H9 (cell line): ENCODE measurements around the gene ABCB8. TPM values are rescaled to one million over a fixed set of nuclear protein-coding genes. Genes with fewer than 3 reads are reported as not detected.

Experiments used
- DNase-seq: peaks from one replicate; pipeline ENCODE4 v3.0.0-alpha.2; 2017
- H2AFZ ChIP-seq: one replicate; pipeline ENCODE4 v1.6.1; 2013; ENCODE audit warnings: mild to moderate bottlenecking, low read length, control low read depth, moderate library complexity
- H2AK5ac ChIP-seq: 2 replicates; pipeline ENCODE4 v1.6.1; 2013; ENCODE audit warnings: low read length, control low read depth, mixed read lengths; ENCODE audit not compliant: insufficient read length
- H2BK120ac ChIP-seq: one replicate; pipeline ENCODE4 v1.6.1; 2013; ENCODE audit warnings: low read depth, mild to moderate bottlenecking, low read length, control low read depth, inconsistent platforms; ENCODE audit not compliant: poor library complexity, severe bottlenecking
- H2BK12ac ChIP-seq: 2 replicates; pipeline ENCODE4 v1.6.1; 2013; ENCODE audit warnings: low read length, control low read depth, mixed read lengths, low read depth; ENCODE audit not compliant: insufficient read length
- H2BK15ac ChIP-seq: 2 replicates; pipeline ENCODE4 v1.6.1; 2013; ENCODE audit warnings: low read depth, low read length, control low read depth
- H2BK20ac ChIP-seq: one replicate; pipeline ENCODE4 v1.6.1; 2013; ENCODE audit warnings: low read depth, mild to moderate bottlenecking, low read length, control low read depth, inconsistent platforms; ENCODE audit not compliant: poor library complexity, severe bottlenecking
- H2BK5ac ChIP-seq: 2 replicates; pipeline ENCODE4 v1.6.1; 2013; ENCODE audit warnings: low read length, control low read depth, mixed read lengths; ENCODE audit not compliant: insufficient read length
- H3K14ac ChIP-seq: 2 replicates; pipeline ENCODE4 v1.6.1; 2013; ENCODE audit warnings: low read length, control low read depth; ENCODE audit not compliant: insufficient read depth
- H3K18ac ChIP-seq: 2 replicates; pipeline ENCODE4 v1.6.1; 2013; ENCODE audit warnings: low read depth, mild to moderate bottlenecking, mixed read lengths, low read length, control low read depth; ENCODE audit not compliant: insufficient read length
- H3K23ac ChIP-seq: 2 replicates; pipeline ENCODE4 v1.6.1; 2013; ENCODE audit warnings: low read length, control low read depth, mixed read lengths, low read depth; ENCODE audit not compliant: insufficient read length
- H3K23me2 ChIP-seq: 2 replicates; pipeline ENCODE4 v1.6.1; 2013; ENCODE audit warnings: low read depth, mild to moderate bottlenecking, mixed read lengths, low read length, control low read depth; ENCODE audit not compliant: insufficient read length, poor library complexity, severe bottlenecking
- H3K27ac ChIP-seq: 2 replicates; pipeline ENCODE4 v1.5.1; 2013; ENCODE audit warnings: low read length, control low read depth, mixed read lengths, low read depth; ENCODE audit not compliant: insufficient read length
- H3K27me3 ChIP-seq: 2 replicates; pipeline ENCODE4 v1.6.1; 2013; ENCODE audit warnings: low read length, control low read depth, inconsistent platforms; ENCODE audit not compliant: insufficient read depth
- H3K4ac ChIP-seq: 2 replicates; pipeline ENCODE4 v1.6.1; 2013; ENCODE audit warnings: low read depth, mild to moderate bottlenecking, control low read depth, inconsistent platforms, low read length, moderate library complexity
- H3K4me1 ChIP-seq: 2 replicates; pipeline ENCODE4 v1.6.1; 2013; ENCODE audit warnings: low read length, control low read depth, inconsistent platforms; ENCODE audit not compliant: insufficient read depth
- H3K4me2 ChIP-seq: 2 replicates; pipeline ENCODE4 v1.6.1; 2013; ENCODE audit warnings: low read length, control low read depth, mixed read lengths; ENCODE audit not compliant: insufficient read length, insufficient read depth
- H3K56ac ChIP-seq: 2 replicates; pipeline ENCODE4 v1.6.1; 2013; ENCODE audit warnings: low read depth, mild to moderate bottlenecking, mixed read lengths, low read length, control low read depth; ENCODE audit not compliant: insufficient read length
- H3K79me1 ChIP-seq: 2 replicates; pipeline ENCODE4 v1.6.1; 2013; ENCODE audit warnings: low read depth, mild to moderate bottlenecking, moderate library complexity, low read length, control low read depth, inconsistent platforms; ENCODE audit not compliant: insufficient read depth, poor library complexity, severe bottlenecking
- H3K79me2 ChIP-seq: 2 replicates; pipeline ENCODE4 v1.6.1; 2013; ENCODE audit warnings: low read length, control low read depth, inconsistent platforms; ENCODE audit not compliant: insufficient read depth
- H3K9ac ChIP-seq: 2 replicates; pipeline ENCODE4 v1.6.1; 2013; ENCODE audit warnings: low read length, control low read depth, mixed read lengths; ENCODE audit not compliant: insufficient read length; ENCODE audit errors: extremely low read depth
- H3K9me3 ChIP-seq: one replicate; pipeline ENCODE4 v1.6.1; 2013; ENCODE audit warnings: low read depth, low read length, inconsistent platforms; ENCODE audit not compliant: control insufficient read depth
- H3T11ph ChIP-seq: one replicate; pipeline ENCODE4 v1.6.1; 2013; ENCODE audit warnings: mild to moderate bottlenecking, low read length, control low read depth, inconsistent platforms
- H4K20me1 ChIP-seq: one replicate; pipeline ENCODE4 v1.6.1; 2013; ENCODE audit not compliant: control insufficient read depth, insufficient read length, insufficient read depth
- H4K5ac ChIP-seq: 2 replicates; pipeline ENCODE4 v1.6.1; 2013; ENCODE audit warnings: low read depth, mild to moderate bottlenecking, mixed read lengths, low read length, control low read depth; ENCODE audit not compliant: insufficient read length
- H4K8ac ChIP-seq: replicated peaks from 2 replicates; pipeline ENCODE4 v1.6.1; 2013; ENCODE audit warnings: low read length, control low read depth, mixed read lengths, low read depth; ENCODE audit not compliant: insufficient read length
- H4K91ac ChIP-seq: 2 replicates; pipeline ENCODE4 v1.6.1; 2013; ENCODE audit warnings: low read depth, mild to moderate bottlenecking, moderate library complexity, mixed read lengths, low read length, control low read depth; ENCODE audit not compliant: insufficient read length
- H3K27ac Mint-ChIP-seq, 3 experiments: 2 replicates in 2 of 3; 3 replicates in 1 of 3; pipeline ENCODE4 v1.8.0; 2020 to 2021; ENCODE audit warnings: mixed read lengths in 3 of 3, mild to moderate bottlenecking in 1 of 3, moderate library complexity in 1 of 3
- H3K27me3 Mint-ChIP-seq: 2 replicates; pipeline ENCODE4 v1.8.0; 2021; ENCODE audit warnings: low read depth, mild to moderate bottlenecking, moderate library complexity, mixed read lengths
- H3K36me3 Mint-ChIP-seq, 3 experiments: 2 replicates in 2 of 3; 3 replicates in 1 of 3; pipeline ENCODE4 v1.8.0; 2020 to 2021; ENCODE audit warnings: low read depth in 3 of 3, mixed read lengths in 3 of 3; ENCODE audit not compliant: insufficient read depth in 1 of 3
- H3K4me1 Mint-ChIP-seq, 2 experiments: 2 replicates each; pipeline ENCODE4 v1.8.0; 2020; ENCODE audit warnings: mixed read lengths in 2 of 2
- H3K4me3 Mint-ChIP-seq, 2 experiments: 2 replicates in 1 of 2; 3 replicates in 1 of 2; pipeline ENCODE4 v1.8.0; 2020 to 2021; ENCODE audit warnings: mild to moderate bottlenecking in 2 of 2, mixed read lengths in 2 of 2, moderate library complexity in 1 of 2
- H3K9me3 Mint-ChIP-seq, 2 experiments: 2 replicates in 1 of 2; 3 replicates in 1 of 2; pipeline ENCODE4 v1.8.0; 2020; ENCODE audit warnings: mild to moderate bottlenecking in 2 of 2, mixed read lengths in 2 of 2, moderate library complexity in 1 of 2
- WGBS: extraction: QIAGEN DNeasy Blood & Tissue Kit; methylation state at CpG from one replicate; pipeline ENCODE4 v1.1.7; 2013; ENCODE audit warnings: missing lambda C conversion rate, low lambda C conversion rate, mixed read lengths; ENCODE audit not compliant: insufficient read length; ENCODE audit errors: extremely low coverage; 5-methylcytosine and 5-hydroxymethylcytosine counted together
- total RNA-seq: library from RNA; stranded (reverse); gene quantifications from 2 replicates; pipeline ENCODE4 v1.2.1, GENCODE V29; 2021
- TF ChIP-seq, protein P1 (sequence below): fragments of 200-600 bp; sonication (generic); conservative IDR thresholded peaks from 3 replicates; pipeline ENCODE4 v1.8.0; 2021; ENCODE audit warnings: antibody characterized with exemption, mild to moderate bottlenecking

Gene ABCB8
- total RNA-seq, 1 experiment from 2014 or later: 22.1 TPM

DNA sequence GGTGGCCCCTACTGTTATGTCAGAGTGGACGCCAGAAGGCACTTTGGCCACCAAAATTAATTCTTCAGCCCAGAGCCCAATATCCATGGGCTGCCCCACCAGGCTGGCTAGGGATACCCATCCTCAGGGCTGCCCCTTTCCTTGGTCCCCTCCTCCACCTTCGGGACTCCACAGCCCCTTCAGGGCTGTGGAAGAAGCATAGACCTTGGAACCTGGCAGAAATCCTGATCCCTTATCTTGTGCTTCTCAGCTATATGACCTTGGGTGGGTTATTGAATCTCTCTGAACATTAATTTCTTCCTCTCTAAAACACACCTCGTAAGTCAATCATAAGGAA is 55.5 kb downstream of the ABCB8 start:
- no peak overlapping the region for H2BK5ac ChIP-seq
- H4K20me1 ChIP-seq: no peaks in the 10 kb centered on the region
- peaks cover 4% of the 10 kb centered on the region for H3K79me1 ChIP-seq
- no peak overlapping the region for H2BK15ac ChIP-seq
- no CpG with 5 or more reads among the region's 3 CpGs for WGBS
- H3K4me2 ChIP-seq: peak overlapping the region; percentile 88
- Mint-ChIP-seq H3K4me1 (peaks cover 34 to 44% of the 10 kb centered on the region in 2 experiments), H3K9me3 (no peaks in the 10 kb centered on the region; a peak in 1 of 5 replicates), H3K36me3 (peaks cover 0 to 6% (median 5%) of the 10 kb centered on the region in 3 experiments; a peak in 5 of 7 replicates), H3K27me3 (peaks cover 13% of the 10 kb centered on the region), H3K27ac (no peak overlapping the region), H3K4me3 (peak overlapping the region; percentile 86 to 87)
- no peak for DNase-seq
- no peak overlapping the region for H2BK12ac ChIP-seq
- H3K79me2 ChIP-seq: peaks cover 2% of the 10 kb centered on the region; the same call in 1 of the 2 replicates
- TF ChIP-seq, protein P1, sequence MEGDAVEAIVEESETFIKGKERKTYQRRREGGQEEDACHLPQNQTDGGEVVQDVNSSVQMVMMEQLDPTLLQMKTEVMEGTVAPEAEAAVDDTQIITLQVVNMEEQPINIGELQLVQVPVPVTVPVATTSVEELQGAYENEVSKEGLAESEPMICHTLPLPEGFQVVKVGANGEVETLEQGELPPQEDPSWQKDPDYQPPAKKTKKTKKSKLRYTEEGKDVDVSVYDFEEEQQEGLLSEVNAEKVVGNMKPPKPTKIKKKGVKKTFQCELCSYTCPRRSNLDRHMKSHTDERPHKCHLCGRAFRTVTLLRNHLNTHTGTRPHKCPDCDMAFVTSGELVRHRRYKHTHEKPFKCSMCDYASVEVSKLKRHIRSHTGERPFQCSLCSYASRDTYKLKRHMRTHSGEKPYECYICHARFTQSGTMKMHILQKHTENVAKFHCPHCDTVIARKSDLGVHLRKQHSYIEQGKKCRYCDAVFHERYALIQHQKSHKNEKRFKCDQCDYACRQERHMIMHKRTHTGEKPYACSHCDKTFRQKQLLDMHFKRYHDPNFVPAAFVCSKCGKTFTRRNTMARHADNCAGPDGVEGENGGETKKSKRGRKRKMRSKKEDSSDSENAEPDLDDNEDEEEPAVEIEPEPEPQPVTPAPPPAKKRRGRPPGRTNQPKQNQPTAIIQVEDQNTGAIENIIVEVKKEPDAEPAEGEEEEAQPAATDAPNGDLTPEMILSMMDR: no peak
- H3K9ac ChIP-seq: no peak overlapping the region
- no peak overlapping the region for H4K91ac ChIP-seq
- no peak overlapping the region for H2AFZ ChIP-seq
- H3K4ac ChIP-seq: no peak overlapping the region
- no peak overlapping the region for H4K8ac ChIP-seq
- H3K9me3 ChIP-seq: no peaks in the 10 kb centered on the region
- H2BK20ac ChIP-seq: no peak overlapping the region
- no peak overlapping the region for H2AK5ac ChIP-seq
- no peak overlapping the region for H3K27ac ChIP-seq
- H3K14ac ChIP-seq: no peak overlapping the region
- peaks cover 20% of the 10 kb centered on the region for H3K23me2 ChIP-seq
- no peaks in the 10 kb centered on the region; the same call in 1 of the 2 replicates for H3K27me3 ChIP-seq
- H3T11ph ChIP-seq: no peak overlapping the region
- no peak overlapping the region for H2BK120ac ChIP-seq
- H4K5ac ChIP-seq: no peak overlapping the region
- no peak overlapping the region for H3K23ac ChIP-seq
- no peak overlapping the region for H3K56ac ChIP-seq
- no peak overlapping the region for H3K18ac ChIP-seq
- H3K4me1 ChIP-seq: peaks cover 2% of the 10 kb centered on the region; the same call in 1 of the 2 replicates
